ENCODE results near the gene OSBPL8. TPM values are rescaled to one million over a fixed set of nuclear protein-coding genes. Genes with fewer than 3 reads are reported as not detected.

Gene OSBPL8
- polyA plus RNA-seq, 4 donors = 4.5 to 25.9 (median 6.7) TPM

DNA sequence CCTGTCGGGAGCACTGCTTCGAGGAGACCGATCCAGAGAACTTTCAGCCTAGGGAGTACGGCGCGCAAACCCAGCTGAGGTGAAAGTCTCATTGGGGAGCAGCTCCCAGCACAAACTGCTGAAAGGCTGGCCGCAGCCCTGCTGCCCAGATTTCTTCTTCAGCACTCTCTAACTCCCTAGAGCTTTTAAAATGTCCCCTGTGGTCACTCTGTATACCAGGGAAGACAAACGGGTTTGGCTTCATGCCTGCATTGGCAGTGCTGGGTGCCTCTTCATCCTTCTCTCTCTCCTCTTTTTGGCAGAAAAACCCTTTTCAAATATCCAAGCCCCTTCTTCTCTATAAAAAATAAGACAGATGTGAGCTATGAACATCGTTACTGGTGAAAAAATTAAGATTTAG is 246.3 kb downstream of the OSBPL8 start:
- FAIRE-seq = no peak
- H3K36me3 ChIP-seq (ENCODE audit: control insufficient read depth in 3 of 3, insufficient read depth in 2 of 3, low read depth in 1 of 3, low read length in 3 of 3) = no peaks in the 10 kb centered on the region

GRCh38 chr12:76312315-76312714 is 247.3 kb downstream of the OSBPL8 start:
- WGBS, 3 donors = 72 to 85% (median 84%) methylated on average over 7 of the region's 7 CpGs
- no peaks in the 10 kb centered on the region for H3K36me3 ChIP-seq (ENCODE audit: control insufficient read depth in 3 of 3, insufficient read depth in 2 of 3, low read depth in 1 of 3, low read length in 3 of 3)
- H3K27ac ChIP-seq (ENCODE audit: low read depth in 1 of 3, low read length in 2 of 3) = no peak overlapping the region
- FAIRE-seq = no peak
- no peaks in the 10 kb centered on the region for H3K27me3 ChIP-seq (ENCODE audit: control insufficient read depth in 3 of 3, insufficient read depth in 3 of 3, low read length in 3 of 3)
- no peak overlapping the region for H3K4me3 ChIP-seq (ENCODE audit: low read depth in 1 of 3, low read length in 3 of 3)
- H3K4me1 ChIP-seq (ENCODE audit: control insufficient read depth in 3 of 3, insufficient read depth in 2 of 3, low read depth in 1 of 3, low read length in 2 of 3) = no peaks in the 10 kb centered on the region
- H3K9me3 ChIP-seq (ENCODE audit: control insufficient read depth in 2 of 2, insufficient read depth in 1 of 2, low read depth in 1 of 2, low read length in 1 of 2) = no peaks in the 10 kb centered on the region
- DNase-seq = no peak

More for the DNA sequence above, 246.3 kb downstream of the OSBPL8 start:
- Histone ChIP-seq H3K9me3 (ENCODE audit: control insufficient read depth in 2 of 2, insufficient read depth in 1 of 2, low read depth in 1 of 2, low read length in 1 of 2) (no peaks in the 10 kb centered on the region), H3K27me3 (ENCODE audit: control insufficient read depth in 3 of 3, insufficient read depth in 3 of 3, low read length in 3 of 3) (no peaks in the 10 kb centered on the region), H3K4me3 (ENCODE audit: low read depth in 1 of 3, low read length in 3 of 3) (no peak overlapping the region), H3K4me1 (ENCODE audit: control insufficient read depth in 3 of 3, insufficient read depth in 2 of 3, low read depth in 1 of 3, low read length in 2 of 3) (no peaks in the 10 kb centered on the region), H3K27ac (ENCODE audit: low read depth in 1 of 3, low read length in 2 of 3) (no peak overlapping the region)
- WGBS, 3 donors = 67 to 80% (median 73%) methylated on average over 9 of the region's 9 CpGs
- DNase-seq = no peak

- no peaks in the 10 kb centered on the region for H3K9me3 ChIP-seq (ENCODE audit: control insufficient read depth in 2 of 2, insufficient read depth in 1 of 2, low read depth in 1 of 2, low read length in 1 of 2)
- H3K36me3 ChIP-seq (ENCODE audit: control insufficient read depth in 3 of 3, insufficient read depth in 2 of 3, low read depth in 1 of 3, low read length in 3 of 3) = no peaks in the 10 kb centered on the region
- no peak overlapping the region for H3K27ac ChIP-seq (ENCODE audit: low read depth in 1 of 3, low read length in 2 of 3)
- H3K4me1 ChIP-seq (ENCODE audit: control insufficient read depth in 3 of 3, insufficient read depth in 2 of 3, low read depth in 1 of 3, low read length in 2 of 3) = no peaks in the 10 kb centered on the region
- H3K27me3 ChIP-seq (ENCODE audit: control insufficient read depth in 3 of 3, insufficient read depth in 3 of 3, low read length in 3 of 3) = no peaks in the 10 kb centered on the region
- DNase-seq (no peak), FAIRE-seq (no peak)
- WGBS, 3 donors = 71 to 81% (median 74%) methylated on average over 3 of the region's 3 CpGs
- H3K4me3 ChIP-seq (ENCODE audit: low read depth in 1 of 3, low read length in 3 of 3) = no peak overlapping the region
Measured at GRCh38 chr12:76311796-76312195, 247.8 kb downstream of the OSBPL8 start.

DNA sequence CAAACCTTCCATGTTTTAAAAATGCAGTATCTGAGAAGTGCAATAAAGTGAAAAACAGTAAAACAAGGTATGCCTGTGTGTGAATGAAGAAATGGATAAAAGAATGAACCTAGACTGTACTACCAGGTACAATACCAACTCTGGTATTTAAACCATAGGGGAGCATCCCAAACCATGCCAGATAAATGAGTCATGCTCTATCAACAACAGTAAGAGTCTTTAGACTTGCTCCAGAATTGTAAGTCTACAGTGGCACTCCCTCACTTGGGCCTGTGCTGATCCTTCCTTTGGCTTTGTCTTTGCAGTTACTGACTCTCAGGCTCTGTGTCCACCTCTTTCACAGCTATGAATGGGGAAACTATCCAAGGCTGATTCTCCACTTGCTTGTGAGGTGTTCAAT is 249.5 kb downstream of the OSBPL8 start:
- FAIRE-seq (no peak), DNase-seq (no peak)
- no peak overlapping the region for H3K4me3 ChIP-seq (ENCODE audit: low read depth in 1 of 3, low read length in 3 of 3)
- H3K36me3 ChIP-seq (ENCODE audit: control insufficient read depth in 3 of 3, insufficient read depth in 2 of 3, low read depth in 1 of 3, low read length in 3 of 3) = no peaks in the 10 kb centered on the region
- H3K9me3 ChIP-seq (ENCODE audit: control insufficient read depth in 2 of 2, insufficient read depth in 1 of 2, low read depth in 1 of 2, low read length in 1 of 2) = no peaks in the 10 kb centered on the region
- no peaks in the 10 kb centered on the region for H3K4me1 ChIP-seq (ENCODE audit: control insufficient read depth in 3 of 3, insufficient read depth in 2 of 3, low read depth in 1 of 3, low read length in 2 of 3)
- H3K27me3 ChIP-seq (ENCODE audit: control insufficient read depth in 3 of 3, insufficient read depth in 3 of 3, low read length in 3 of 3) = no peaks in the 10 kb centered on the region
- no peak overlapping the region for H3K27ac ChIP-seq (ENCODE audit: low read depth in 1 of 3, low read length in 2 of 3)

- H3K4me3 ChIP-seq (ENCODE audit: low read depth in 1 of 3, low read length in 3 of 3) = no peak overlapping the region
- 45 to 67% (median 48%) methylated on average over 3 of the region's 3 CpGs for WGBS, 3 donors
- H3K4me1 ChIP-seq (ENCODE audit: control insufficient read depth in 3 of 3, insufficient read depth in 2 of 3, low read depth in 1 of 3, low read length in 2 of 3) = no peaks in the 10 kb centered on the region
- DNase-seq = no peak
- no peak for FAIRE-seq
- no peaks in the 10 kb centered on the region for H3K27me3 ChIP-seq (ENCODE audit: control insufficient read depth in 3 of 3, insufficient read depth in 3 of 3, low read length in 3 of 3)
- H3K36me3 ChIP-seq (ENCODE audit: control insufficient read depth in 3 of 3, insufficient read depth in 2 of 3, low read depth in 1 of 3, low read length in 3 of 3) = no peaks in the 10 kb centered on the region
- no peaks in the 10 kb centered on the region for H3K9me3 ChIP-seq (ENCODE audit: control insufficient read depth in 2 of 2, insufficient read depth in 1 of 2, low read depth in 1 of 2, low read length in 1 of 2)
- no peak overlapping the region for H3K27ac ChIP-seq (ENCODE audit: low read depth in 1 of 3, low read length in 2 of 3)
Measured at GRCh38 chr12:76308866-76309265, 250.7 kb downstream of the OSBPL8 start.

- H3K27me3 ChIP-seq (ENCODE audit: control insufficient read depth in 3 of 3, insufficient read depth in 3 of 3, low read length in 3 of 3) = no peaks in the 10 kb centered on the region
- 95 to 97% (median 97%) methylated on average over 1 of the region's 1 CpG for WGBS, 3 donors
- H3K4me1 ChIP-seq (ENCODE audit: control insufficient read depth in 3 of 3, insufficient read depth in 2 of 3, low read depth in 1 of 3, low read length in 2 of 3) = no peaks in the 10 kb centered on the region
- DNase-seq (no peak), FAIRE-seq (no peak)
- H3K9me3 ChIP-seq (ENCODE audit: control insufficient read depth in 2 of 2, insufficient read depth in 1 of 2, low read depth in 1 of 2, low read length in 1 of 2) = no peaks in the 10 kb centered on the region
- no peaks in the 10 kb centered on the region for H3K36me3 ChIP-seq (ENCODE audit: control insufficient read depth in 3 of 3, insufficient read depth in 2 of 3, low read depth in 1 of 3, low read length in 3 of 3)
- no peak overlapping the region for H3K27ac ChIP-seq (ENCODE audit: low read depth in 1 of 3, low read length in 2 of 3)
- H3K4me3 ChIP-seq (ENCODE audit: low read depth in 1 of 3, low read length in 3 of 3) = no peak overlapping the region
Measured at GRCh38 chr12:76307083-76307482, 252.5 kb downstream of the OSBPL8 start.

- Histone ChIP-seq H3K36me3 (ENCODE audit: control insufficient read depth in 3 of 3, insufficient read depth in 2 of 3, low read depth in 1 of 3, low read length in 3 of 3) (no peaks in the 10 kb centered on the region), H3K4me3 (ENCODE audit: low read depth in 1 of 3, low read length in 3 of 3) (no peak overlapping the region), H3K4me1 (ENCODE audit: control insufficient read depth in 3 of 3, insufficient read depth in 2 of 3, low read depth in 1 of 3, low read length in 2 of 3) (no peaks in the 10 kb centered on the region), H3K27me3 (ENCODE audit: control insufficient read depth in 3 of 3, insufficient read depth in 3 of 3, low read length in 3 of 3) (no peaks in the 10 kb centered on the region), H3K9me3 (ENCODE audit: control insufficient read depth in 2 of 2, insufficient read depth in 1 of 2, low read depth in 1 of 2, low read length in 1 of 2) (no peaks in the 10 kb centered on the region), H3K27ac (ENCODE audit: low read depth in 1 of 3, low read length in 2 of 3) (no peak overlapping the region)
- DNase-seq = no peak
- FAIRE-seq = no peak
- 81 to 86% (median 84%) methylated on average over 6 of the region's 6 CpGs for WGBS, 3 donors
Measured at GRCh38 chr12:76303989-76304460, 255.5 kb downstream of the OSBPL8 start.

- WGBS, 3 donors = 81 to 92% (median 88%) methylated on average over 2 of the region's 2 CpGs
- DNase-seq (no peak), FAIRE-seq (no peak)
- no peak overlapping the region for H3K4me3 ChIP-seq (ENCODE audit: low read depth in 1 of 3, low read length in 3 of 3)
- H3K4me1 ChIP-seq (ENCODE audit: control insufficient read depth in 3 of 3, insufficient read depth in 2 of 3, low read depth in 1 of 3, low read length in 2 of 3) = no peaks in the 10 kb centered on the region
- no peaks in the 10 kb centered on the region for H3K36me3 ChIP-seq (ENCODE audit: control insufficient read depth in 3 of 3, insufficient read depth in 2 of 3, low read depth in 1 of 3, low read length in 3 of 3)
- H3K27ac ChIP-seq (ENCODE audit: low read depth in 1 of 3, low read length in 2 of 3) = no peak overlapping the region
- no peaks in the 10 kb centered on the region for H3K27me3 ChIP-seq (ENCODE audit: control insufficient read depth in 3 of 3, insufficient read depth in 3 of 3, low read length in 3 of 3)
- no peaks in the 10 kb centered on the region for H3K9me3 ChIP-seq (ENCODE audit: control insufficient read depth in 2 of 2, insufficient read depth in 1 of 2, low read depth in 1 of 2, low read length in 1 of 2)
Measured at GRCh38 chr12:76303365-76303764, 256.2 kb downstream of the OSBPL8 start.

Data from small intestine (tissue), 7 donors.